Erythroblast (primary cell): ENCODE data around the gene TENM4.

Experiments
- GATA1 ChIP-seq: IDR thresholded peaks from 2 replicates; pipeline ENCODE4 v1.6.1; 2011; ENCODE audit warnings: low read depth, mild to moderate bottlenecking, control low read depth, low read length, moderate library complexity
- POLR2A ChIP-seq: IDR thresholded peaks from 2 replicates; pipeline ENCODE4 v1.6.1; 2011; ENCODE audit warnings: mild to moderate bottlenecking, low read length

GRCh38 chr11:78925387-78925786 lies 515.4 kb downstream of the TENM4 start:
- no peak for TF ChIP-seq POLR2A
- TF ChIP-seq GATA1: no peak
